GM23338 (cell line): ENCODE results near the gene SLC9A9. TPM values are rescaled to one million over a fixed set of nuclear protein-coding genes. Genes with fewer than 3 reads are reported as not detected.

Experiments
- ATAC-seq: fragments of 200-7000 bp; cut with Tn5 transposase; 3 replicates; pipeline ENCODE4 v1.9.1; 2020
- DNase-seq: peaks from one replicate; pipeline ENCODE4 v3.0.0-alpha.2; 2015; ENCODE audit warnings: low spot score
- H2AFZ ChIP-seq: fragments of 200-600 bp; sonication (generic); 2 replicates; pipeline ENCODE4 v1.8.0; 2016; ENCODE audit warnings: antibody characterized with exemption, mild to moderate bottlenecking, moderate library complexity
- H3F3A ChIP-seq: fragments of 200-600 bp; sonication (generic); replicated peaks from 2 replicates; pipeline ENCODE4 v1.8.0; 2017; ENCODE audit warnings: antibody characterized with exemption, mixed run types, low read depth
- H3K27ac ChIP-seq: fragments of 200-600 bp; sonication (generic); 2 replicates; pipeline ENCODE4 v1.6.1; 2016; ENCODE audit warnings: low read depth
- H3K27me3 ChIP-seq: fragments of 200-600 bp; sonication (generic); 2 replicates; pipeline ENCODE4 v1.8.0; 2016; ENCODE audit warnings: mild to moderate bottlenecking, mixed run types, moderate library complexity; ENCODE audit not compliant: insufficient read depth
- H3K36me3 ChIP-seq: fragments of 200-600 bp; sonication (generic); 2 replicates; pipeline ENCODE4 v1.8.0; 2016; ENCODE audit warnings: mild to moderate bottlenecking; ENCODE audit not compliant: insufficient read depth
- H3K4me1 ChIP-seq: fragments of 200-600 bp; sonication (generic); 2 replicates; pipeline ENCODE4 v1.8.0; 2016; ENCODE audit warnings: mild to moderate bottlenecking, moderate library complexity; ENCODE audit not compliant: insufficient read depth
- H3K4me2 ChIP-seq: fragments of 200-600 bp; sonication (generic); 2 replicates; pipeline ENCODE4 v1.7.1; 2017; ENCODE audit warnings: mixed run types
- H3K4me3 ChIP-seq: fragments of 200-600 bp; sonication (generic); 2 replicates; pipeline ENCODE4 v1.6.1; 2016; ENCODE audit warnings: mixed run types
- H3K79me2 ChIP-seq: fragments of 200-600 bp; sonication (generic); replicated peaks from 2 replicates; pipeline ENCODE4 v1.8.0; 2017; ENCODE audit warnings: mild to moderate bottlenecking; ENCODE audit not compliant: insufficient read depth
- H3K9me2 ChIP-seq: fragments of 200-600 bp; sonication (generic); 2 replicates; pipeline ENCODE4 v1.8.0; 2017; ENCODE audit not compliant: insufficient read depth
- H4K20me1 ChIP-seq: fragments of 200-600 bp; sonication (generic); replicated peaks from 2 replicates; pipeline ENCODE4 v1.8.0; 2017; ENCODE audit warnings: mild to moderate bottlenecking; ENCODE audit not compliant: insufficient read depth
- H3K27ac Mint-ChIP-seq: 2 replicates; pipeline ENCODE4 v1.8.0; 2020; ENCODE audit warnings: inconsistent platforms, mild to moderate bottlenecking, moderate library complexity, mixed read lengths
- H3K27me3 Mint-ChIP-seq: 3 replicates; pipeline ENCODE4 v1.8.0; 2022; ENCODE audit warnings: low read depth, mild to moderate bottlenecking, moderate library complexity, mixed read lengths, inconsistent platforms; ENCODE audit not compliant: insufficient read depth, poor library complexity
- H3K36me3 Mint-ChIP-seq: 3 replicates; pipeline ENCODE4 v1.8.0; 2021; ENCODE audit warnings: low read depth, mild to moderate bottlenecking, inconsistent platforms, moderate library complexity, mixed read lengths
- H3K4me1 Mint-ChIP-seq: 3 replicates; pipeline ENCODE4 v1.8.0; 2020; ENCODE audit warnings: mild to moderate bottlenecking, inconsistent platforms, mixed read lengths
- H3K4me3 Mint-ChIP-seq: 3 replicates; pipeline ENCODE4 v1.8.0; 2021; ENCODE audit warnings: moderate library complexity, mild to moderate bottlenecking, inconsistent platforms, mixed read lengths
- H3K9me3 Mint-ChIP-seq: 3 replicates; pipeline ENCODE4 v1.8.0; 2020; ENCODE audit warnings: moderate library complexity, mild to moderate bottlenecking, inconsistent platforms, mixed read lengths
- CREB1 ChIP-seq: fragments of 250-450 bp; sonication (Bioruptor Pico); IDR thresholded peaks from 2 replicates; pipeline ENCODE4 v1.5.0; 2020; ENCODE audit warnings: low read depth, mild to moderate bottlenecking, moderate library complexity
- CTCF ChIP-seq, 2 experiments: fragments of 200-600 bp in 1 of 2; sonication (generic) in 1 of 2; conservative IDR thresholded peaks; 2 replicates each; pipeline versions ENCODE4 v1.5.1 to v1.6.1; 2016 to 2017; ENCODE audit warnings: antibody characterized with exemption in 2 of 2, low read depth in 2 of 2, mild to moderate bottlenecking in 2 of 2, moderate library complexity in 1 of 2
- EZH2phosphoT487 ChIP-seq: fragments of 200-600 bp; sonication (generic); IDR thresholded peaks from one replicate; pipeline ENCODE4 v1.8.1; 2018; ENCODE audit warnings: antibody characterized with exemption; ENCODE audit not compliant: unreplicated experiment
- JUNB ChIP-seq: IDR thresholded peaks from one replicate; pipeline ENCODE4 v1.6.1; 2016; ENCODE audit warnings: antibody characterized with exemption; ENCODE audit not compliant: unreplicated experiment
- POLR2AphosphoS5 ChIP-seq: IDR thresholded peaks from 2 replicates; pipeline ENCODE4 v1.6.1; 2016; ENCODE audit warnings: antibody characterized with exemption, low read depth
- REST ChIP-seq: IDR thresholded peaks from one replicate; pipeline ENCODE4 v1.6.1; 2018; ENCODE audit warnings: antibody characterized with exemption; ENCODE audit not compliant: unreplicated experiment
- STAT1 ChIP-seq: IDR thresholded peaks from one replicate; pipeline ENCODE4 v1.6.1; 2016; ENCODE audit warnings: antibody characterized with exemption; ENCODE audit not compliant: unreplicated experiment
- ZNF462 ChIP-seq: fragments of 250-450 bp; sonication (Bioruptor Pico); IDR thresholded peaks from 2 replicates; pipeline ENCODE4 v1.5.0; 2020; ENCODE audit warnings: mild to moderate bottlenecking, moderate library complexity
- polyA plus RNA-seq: library from polyadenylated mRNA; unstranded; fragments of >200 nt; fragmentation: Nextera tagmentation; extraction: Ambion mirVana; gene quantifications from 2 replicates; pipeline ENCODE4 v1.2.1, GENCODE V29; 2016
- total RNA-seq: library from RNA; depleted of rRNA; stranded (reverse); fragments of >200 nt; shearing (Covaris generic); gene quantifications from 2 replicates; pipeline ENCODE4 v1.2.3, GENCODE V29; 2014
- TF ChIP-seq, protein P1 (sequence below): IDR thresholded peaks from 2 replicates; pipeline ENCODE4 v1.6.1; 2016; ENCODE audit warnings: antibody characterized with exemption

SLC9A9 gene
- total and polyA plus RNA-seq, 2 experiments from 2014 or later = 1.3 to 1.6 TPM

GRCh38 chr3:143831208-143831607 lies 17.1 kb downstream of the SLC9A9 start:
- Histone ChIP-seq H3K36me3 (no peaks in the 10 kb centered on the region), H3K4me3 (no peak overlapping the region), H3K4me1 (no peaks in the 10 kb centered on the region), H4K20me1 (no peaks in the 10 kb centered on the region), H3K27me3 (no peaks in the 10 kb centered on the region), H3F3A (no peaks in the 10 kb centered on the region), H3K9me2 (no peaks in the 10 kb centered on the region), H2AFZ (no peak overlapping the region), H3K27ac (no peak overlapping the region), H3K79me2 (no peaks in the 10 kb centered on the region), H3K4me2 (no peak overlapping the region)
- ATAC-seq (no peak), DNase-seq (no peak)
- Mint-ChIP-seq H3K36me3 (no peaks in the 10 kb centered on the region), H3K4me1 (peaks cover 3% of the 10 kb centered on the region; the same call in 1 of the 3 replicates), H3K27me3 (peaks cover 2% of the 10 kb centered on the region), H3K27ac (no peak overlapping the region), H3K4me3 (no peak overlapping the region), H3K9me3 (no peaks in the 10 kb centered on the region)
- TF ChIP-seq, protein P1, sequence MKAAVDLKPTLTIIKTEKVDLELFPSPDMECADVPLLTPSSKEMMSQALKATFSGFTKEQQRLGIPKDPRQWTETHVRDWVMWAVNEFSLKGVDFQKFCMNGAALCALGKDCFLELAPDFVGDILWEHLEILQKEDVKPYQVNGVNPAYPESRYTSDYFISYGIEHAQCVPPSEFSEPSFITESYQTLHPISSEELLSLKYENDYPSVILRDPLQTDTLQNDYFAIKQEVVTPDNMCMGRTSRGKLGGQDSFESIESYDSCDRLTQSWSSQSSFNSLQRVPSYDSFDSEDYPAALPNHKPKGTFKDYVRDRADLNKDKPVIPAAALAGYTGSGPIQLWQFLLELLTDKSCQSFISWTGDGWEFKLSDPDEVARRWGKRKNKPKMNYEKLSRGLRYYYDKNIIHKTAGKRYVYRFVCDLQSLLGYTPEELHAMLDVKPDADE = no peak
- no peak for TF ChIP-seq CTCF (conservative IDR thresholded peaks at IDR 0.05; ENCODE audit: low read depth in 2 of 2)
- TF ChIP-seq CREB1 = no peak
- no peak for TF ChIP-seq EZH2phosphoT487
- no peak for TF ChIP-seq POLR2AphosphoS5
- no peak for TF ChIP-seq STAT1
- no peak for TF ChIP-seq REST
- no peak for TF ChIP-seq JUNB
- no peak for TF ChIP-seq ZNF462 (CRISPR knock-in tag)
